ENCODE measurements around the gene CPN2.
A peak's percentile ranks its signal among the peaks of the same experiment; 100 is the strongest.

CPN2 gene

GRCh38 chr3:194304186-194304917 lies 46.8 kb downstream of the CPN2 start:
- Histone ChIP-seq H3K9me3 (ENCODE audit: control insufficient read depth, low read length) (no peaks in the 10 kb centered on the region), H3K4me1 (ENCODE audit: control insufficient read depth, insufficient read depth, low read length) (peaks cover 9% of the 10 kb centered on the region), H3K4me3 (ENCODE audit: low read length) (no peak overlapping the region), H3K9ac (ENCODE audit: low read length) (no peak overlapping the region), H3K27me3 (ENCODE audit: control insufficient read depth, insufficient read depth, low read length) (peaks cover 22% of the 10 kb centered on the region), H3K36me3 (ENCODE audit: control insufficient read depth, insufficient read depth, low read length) (no peaks in the 10 kb centered on the region)

DNA sequence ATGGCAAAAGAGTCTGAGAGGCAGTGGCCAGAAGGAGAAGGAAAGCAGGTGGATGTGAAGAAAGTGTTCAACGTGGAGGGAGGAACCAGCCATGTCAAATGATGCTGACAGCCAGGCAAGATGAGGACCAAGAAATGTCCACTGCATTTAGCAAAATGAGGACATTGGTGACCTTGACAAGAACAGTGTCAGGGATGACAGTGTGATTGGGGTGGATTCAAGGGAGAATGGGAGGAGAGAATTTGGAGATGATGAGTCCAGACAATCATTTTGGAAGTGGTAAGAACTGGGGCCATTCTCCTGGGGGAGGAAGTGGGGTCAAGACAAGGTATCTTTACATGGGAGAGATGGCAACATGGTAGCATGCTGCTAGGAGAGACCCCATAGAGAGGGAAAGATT lies 47.4 kb downstream of the CPN2 start:
- no peak overlapping the region for H3K9ac ChIP-seq (ENCODE audit: low read length)
- no peak overlapping the region for H3K4me3 ChIP-seq (ENCODE audit: low read length)
- peaks cover 22% of the 10 kb centered on the region for H3K27me3 ChIP-seq (ENCODE audit: control insufficient read depth, insufficient read depth, low read length)
- H3K36me3 ChIP-seq (ENCODE audit: control insufficient read depth, insufficient read depth, low read length): no peaks in the 10 kb centered on the region
- no peaks in the 10 kb centered on the region for H3K9me3 ChIP-seq (ENCODE audit: control insufficient read depth, low read length)
- peaks cover 9% of the 10 kb centered on the region for H3K4me1 ChIP-seq (ENCODE audit: control insufficient read depth, insufficient read depth, low read length)

- no peaks in the 10 kb centered on the region for H3K36me3 ChIP-seq (ENCODE audit: control insufficient read depth, insufficient read depth, low read length)
- H3K9me3 ChIP-seq (ENCODE audit: control insufficient read depth, low read length): no peaks in the 10 kb centered on the region
- H3K4me1 ChIP-seq (ENCODE audit: control insufficient read depth, insufficient read depth, low read length): peaks cover 9% of the 10 kb centered on the region
- no peak overlapping the region for H3K9ac ChIP-seq (ENCODE audit: low read length)
- H3K27me3 ChIP-seq (ENCODE audit: control insufficient read depth, insufficient read depth, low read length): peaks cover 11% of the 10 kb centered on the region
- H3K4me3 ChIP-seq (ENCODE audit: low read length): no peak overlapping the region
These were observed 49.4 kb downstream of the CPN2 start for GRCh38 chr3:194301730-194302129.

GRCh38 chr3:194300936-194301335 lies 50.2 kb downstream of the CPN2 start:
- no peaks in the 10 kb centered on the region for H3K9me3 ChIP-seq (ENCODE audit: control insufficient read depth, low read length)
- no peak overlapping the region for H3K4me3 ChIP-seq (ENCODE audit: low read length)
- H3K4me1 ChIP-seq (ENCODE audit: control insufficient read depth, insufficient read depth, low read length): peaks cover 9% of the 10 kb centered on the region
- H3K27me3 ChIP-seq (ENCODE audit: control insufficient read depth, insufficient read depth, low read length): peaks cover 4% of the 10 kb centered on the region
- H3K9ac ChIP-seq (ENCODE audit: low read length): no peak overlapping the region
- H3K36me3 ChIP-seq (ENCODE audit: control insufficient read depth, insufficient read depth, low read length): no peaks in the 10 kb centered on the region

DNA sequence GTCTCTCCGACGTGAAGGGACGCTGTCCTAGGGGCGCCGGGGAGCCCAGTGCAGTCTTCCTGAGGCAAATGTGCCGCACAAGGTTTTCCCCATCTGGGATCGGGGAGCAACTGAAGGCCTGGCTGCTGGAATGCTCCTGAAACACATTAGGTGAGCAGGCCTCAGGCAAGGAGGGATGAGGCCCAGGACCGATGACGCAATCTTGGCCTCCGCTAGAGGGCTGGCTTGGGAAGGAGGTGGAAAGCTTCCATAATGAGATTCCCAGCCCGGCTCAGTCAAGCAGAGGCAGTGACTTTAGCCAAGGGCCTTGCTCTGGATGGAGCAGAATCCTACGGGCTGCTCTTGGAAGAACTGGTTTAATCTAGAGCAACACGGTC lies 50.8 kb downstream of the CPN2 start:
- Histone ChIP-seq H3K4me1 (ENCODE audit: control insufficient read depth, insufficient read depth, low read length) (peaks cover 9% of the 10 kb centered on the region), H3K9me3 (ENCODE audit: control insufficient read depth, low read length) (no peaks in the 10 kb centered on the region), H3K27me3 (ENCODE audit: control insufficient read depth, insufficient read depth, low read length) (peaks cover under 1% of the 10 kb centered on the region), H3K36me3 (ENCODE audit: control insufficient read depth, insufficient read depth, low read length) (no peaks in the 10 kb centered on the region), H3K9ac (ENCODE audit: low read length) (peak overlapping the region; percentile 38), H3K4me3 (ENCODE audit: low read length) (no peak overlapping the region)

GRCh38 chr3:194298331-194299227 lies 52.5 kb downstream of the CPN2 start:
- no peak overlapping the region for H3K9ac ChIP-seq (ENCODE audit: low read length)
- no peaks in the 10 kb centered on the region for H3K36me3 ChIP-seq (ENCODE audit: control insufficient read depth, insufficient read depth, low read length)
- H3K27me3 ChIP-seq (ENCODE audit: control insufficient read depth, insufficient read depth, low read length): no peaks in the 10 kb centered on the region
- peaks cover 9% of the 10 kb centered on the region for H3K4me1 ChIP-seq (ENCODE audit: control insufficient read depth, insufficient read depth, low read length)
- no peaks in the 10 kb centered on the region for H3K9me3 ChIP-seq (ENCODE audit: control insufficient read depth, low read length)
- H3K4me3 ChIP-seq (ENCODE audit: low read length): no peak overlapping the region

- Histone ChIP-seq H3K4me1 (ENCODE audit: control insufficient read depth, insufficient read depth, low read length) (peaks cover 9% of the 10 kb centered on the region), H3K36me3 (ENCODE audit: control insufficient read depth, insufficient read depth, low read length) (no peaks in the 10 kb centered on the region), H3K9me3 (ENCODE audit: control insufficient read depth, low read length) (no peaks in the 10 kb centered on the region), H3K9ac (ENCODE audit: low read length) (no peak overlapping the region), H3K27me3 (ENCODE audit: control insufficient read depth, insufficient read depth, low read length) (no peaks in the 10 kb centered on the region), H3K4me3 (ENCODE audit: low read length) (no peak overlapping the region)
These were observed 54.5 kb downstream of the CPN2 start for GRCh38 chr3:194296454-194297263.

- no peak overlapping the region for H3K4me3 ChIP-seq (ENCODE audit: low read length)
- peaks cover 2% of the 10 kb centered on the region for H3K4me1 ChIP-seq (ENCODE audit: control insufficient read depth, insufficient read depth, low read length)
- no peaks in the 10 kb centered on the region for H3K9me3 ChIP-seq (ENCODE audit: control insufficient read depth, low read length)
- H3K36me3 ChIP-seq (ENCODE audit: control insufficient read depth, insufficient read depth, low read length): no peaks in the 10 kb centered on the region
- H3K27me3 ChIP-seq (ENCODE audit: control insufficient read depth, insufficient read depth, low read length): no peaks in the 10 kb centered on the region
- no peak overlapping the region for H3K9ac ChIP-seq (ENCODE audit: low read length)
These were observed 56.3 kb downstream of the CPN2 start for GRCh38 chr3:194294895-194295214.

- H3K27me3 ChIP-seq (ENCODE audit: control insufficient read depth, insufficient read depth, low read length): no peaks in the 10 kb centered on the region
- no peak overlapping the region for H3K4me3 ChIP-seq (ENCODE audit: low read length)
- H3K4me1 ChIP-seq (ENCODE audit: control insufficient read depth, insufficient read depth, low read length): no peaks in the 10 kb centered on the region
- no peaks in the 10 kb centered on the region for H3K9me3 ChIP-seq (ENCODE audit: control insufficient read depth, low read length)
- H3K36me3 ChIP-seq (ENCODE audit: control insufficient read depth, insufficient read depth, low read length): no peaks in the 10 kb centered on the region
- H3K9ac ChIP-seq (ENCODE audit: low read length): no peak overlapping the region
These were observed 56.8 kb downstream of the CPN2 start for GRCh38 chr3:194294199-194294894.

- no peaks in the 10 kb centered on the region for H3K36me3 ChIP-seq (ENCODE audit: control insufficient read depth, insufficient read depth, low read length)
- no peak overlapping the region for H3K4me3 ChIP-seq (ENCODE audit: low read length)
- H3K9ac ChIP-seq (ENCODE audit: low read length): no peak overlapping the region
- no peaks in the 10 kb centered on the region for H3K9me3 ChIP-seq (ENCODE audit: control insufficient read depth, low read length)
- no peaks in the 10 kb centered on the region for H3K4me1 ChIP-seq (ENCODE audit: control insufficient read depth, insufficient read depth, low read length)
- H3K27me3 ChIP-seq (ENCODE audit: control insufficient read depth, insufficient read depth, low read length): no peaks in the 10 kb centered on the region
These were observed 57.5 kb downstream of the CPN2 start for GRCh38 chr3:194293546-194294198.

DNA sequence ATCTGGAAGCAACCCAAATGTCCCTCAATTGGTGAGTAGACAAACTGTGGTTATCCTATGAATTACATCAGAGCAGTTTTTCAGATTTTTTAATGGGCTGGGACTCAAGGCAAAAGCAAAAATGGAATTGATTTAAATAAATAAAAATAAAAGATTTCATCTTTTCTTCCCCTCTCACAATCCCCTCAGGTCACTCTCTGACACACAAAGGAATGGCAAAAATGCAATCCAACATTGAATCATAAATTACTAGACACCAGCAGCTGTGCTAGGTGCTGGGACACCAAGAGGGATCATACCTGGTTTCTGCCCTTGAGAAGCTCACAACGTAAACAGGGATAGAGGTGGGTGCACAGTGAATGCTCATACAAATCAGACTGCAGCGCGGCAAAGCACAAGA lies 58.8 kb downstream of the CPN2 start:
- H3K9ac ChIP-seq (ENCODE audit: low read length): no peak overlapping the region
- no peaks in the 10 kb centered on the region for H3K9me3 ChIP-seq (ENCODE audit: control insufficient read depth, low read length)
- no peak overlapping the region for H3K4me3 ChIP-seq (ENCODE audit: low read length)
- H3K36me3 ChIP-seq (ENCODE audit: control insufficient read depth, insufficient read depth, low read length): no peaks in the 10 kb centered on the region
- no peaks in the 10 kb centered on the region for H3K4me1 ChIP-seq (ENCODE audit: control insufficient read depth, insufficient read depth, low read length)
- no peaks in the 10 kb centered on the region for H3K27me3 ChIP-seq (ENCODE audit: control insufficient read depth, insufficient read depth, low read length)
